Ramos (cell line): Measurements from ENCODE around the gene RAB6A.

ENCODE experiments used
- in situ Hi-C: fragments of 300-500 bp; cut with MboI; formaldehyde crosslinking; loops from one replicate; pipeline ENCODE4 v1.14.3; 2022; ENCODE audit warnings: low sequenced_read_pairs; ENCODE audit not compliant: unreplicated experiment

RAB6A gene

DNA sequence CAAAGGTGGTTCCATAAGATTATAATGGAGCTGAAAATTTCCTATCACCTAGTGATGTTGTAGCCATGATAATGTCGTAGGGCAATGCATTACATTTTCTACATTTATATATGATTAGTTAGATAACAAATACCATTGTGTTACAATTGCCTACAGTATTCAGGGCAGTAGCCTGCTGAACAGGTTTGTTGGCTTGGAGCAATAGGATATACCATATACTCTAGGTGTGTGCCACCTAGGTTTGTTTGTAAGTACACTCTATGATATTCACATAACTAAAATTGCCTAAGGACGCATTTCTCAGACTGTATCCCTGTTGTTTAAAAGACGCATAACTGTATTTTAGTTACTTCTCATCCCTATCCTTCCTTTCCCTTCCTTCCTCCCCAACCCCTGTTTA, 100.9 kb downstream of the RAB6A start:
- in situ Hi-C loops, result loop anchor here (10.0 kb wide), 1 partner anchor 315 kb away; no protein-coding TSS in a partner anchor

DNA sequence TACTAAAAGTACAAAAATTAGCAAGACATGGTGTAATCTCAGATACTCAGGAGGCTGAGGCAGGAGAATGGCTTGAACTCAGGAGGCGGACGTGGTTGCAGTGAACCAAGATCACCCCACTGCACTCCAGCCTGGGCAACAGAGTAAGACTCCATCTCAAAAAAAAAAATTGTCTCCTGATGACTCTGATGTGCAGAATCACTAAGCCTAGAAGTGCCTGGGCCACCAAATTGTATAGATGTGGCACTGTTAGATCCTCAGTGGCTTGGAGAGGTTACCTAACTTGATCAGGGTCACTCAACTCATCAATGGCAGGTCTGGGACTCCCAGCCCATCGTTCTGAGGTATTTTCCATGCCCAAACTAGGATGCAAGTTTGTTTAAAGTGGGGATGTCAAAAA, 103.9 kb downstream of the RAB6A start:
- in situ Hi-C loops, result loop anchor here (10.0 kb wide), 1 partner anchor 312 kb away; no protein-coding TSS in a partner anchor

DNA sequence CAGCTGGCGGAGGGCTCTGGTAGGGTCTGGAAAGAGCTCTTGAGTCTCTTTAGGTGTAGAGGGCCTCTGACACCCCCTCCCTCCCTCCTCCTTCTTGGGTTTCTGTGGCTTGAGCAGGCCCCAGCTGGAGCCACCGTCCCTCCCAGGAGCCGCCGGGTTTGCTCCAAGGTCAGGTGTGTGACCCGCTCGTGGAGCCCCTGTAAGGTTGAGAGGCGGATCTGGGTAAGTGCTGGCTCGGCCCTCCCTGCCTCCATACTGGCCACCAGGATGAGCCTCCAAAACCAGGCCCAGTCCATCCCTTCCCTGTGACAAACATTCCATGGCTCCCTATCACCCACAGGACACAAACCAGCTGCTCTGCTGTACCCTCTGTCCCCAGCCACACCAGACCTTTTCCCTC, 105.2 kb downstream of the RAB6A start:
- in situ Hi-C loops, result loop anchor here (10.0 kb wide), 1 partner anchor 311 kb away; no protein-coding TSS in a partner anchor

GRCh38 chr11:73654482-73655021, 106.3 kb downstream of the RAB6A start:
- in situ Hi-C loops, result loop anchor here (10.0 kb wide), 1 partner anchor 310 kb away; no protein-coding TSS in a partner anchor

DNA sequence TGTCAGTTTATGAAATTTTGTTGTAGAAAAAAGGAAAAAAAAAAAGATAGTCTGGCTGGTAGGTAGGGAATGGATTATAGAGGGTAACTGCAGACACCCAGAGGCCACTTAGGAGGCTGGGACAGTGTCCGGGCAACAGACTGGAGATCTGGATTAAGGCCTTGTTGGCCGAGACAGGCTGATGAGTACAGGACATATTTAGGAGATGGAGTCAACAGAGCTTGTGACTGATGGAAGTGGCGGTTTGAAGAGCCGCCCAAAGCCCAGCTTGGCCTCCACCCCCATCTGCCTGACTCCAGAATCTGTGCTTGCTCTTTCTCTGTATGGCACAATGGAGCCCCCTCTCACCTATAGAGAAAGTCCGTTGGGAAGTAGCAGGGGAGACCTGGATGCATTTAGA, 106.9 kb downstream of the RAB6A start:
- in situ Hi-C loops, result loop anchor here (10.0 kb wide), 1 partner anchor 309 kb away; no protein-coding TSS in a partner anchor

DNA sequence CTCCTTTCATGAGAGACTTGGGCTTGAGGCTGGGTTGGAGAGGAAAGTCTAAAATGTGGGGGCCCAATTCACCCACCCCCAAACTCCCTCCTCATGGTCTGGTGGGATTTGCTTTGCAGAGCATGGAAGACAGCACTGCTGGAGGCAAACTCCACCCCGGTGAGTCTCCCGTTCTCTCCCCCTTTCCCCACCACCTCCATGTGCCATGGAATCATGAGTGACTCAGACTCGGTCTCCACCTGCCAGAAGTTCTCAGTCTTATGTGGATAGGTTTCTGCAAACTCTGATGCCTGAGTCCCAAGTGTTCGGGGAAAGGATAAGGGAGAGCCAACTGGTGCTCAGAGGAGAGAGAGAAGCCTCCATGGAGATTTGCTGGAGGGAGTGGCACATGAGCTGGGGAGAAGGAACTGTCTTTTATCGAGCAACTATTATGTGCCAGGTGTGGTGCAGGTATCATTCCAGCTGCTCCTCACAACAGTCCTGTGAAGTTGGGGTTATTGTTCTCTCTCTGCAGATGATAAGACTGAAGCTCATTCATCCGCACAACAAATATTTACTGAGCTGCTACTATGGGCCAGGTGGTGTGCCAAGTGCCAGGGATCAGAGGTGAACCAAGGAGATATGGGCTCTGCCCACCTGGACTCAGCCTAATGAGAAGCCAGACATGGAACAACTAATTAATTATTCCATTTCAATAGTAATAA, 107.9 kb downstream of the RAB6A start:
- in situ Hi-C loops, result loop anchor here (10.0 kb wide), 1 partner anchor 308 kb away; no protein-coding TSS in a partner anchor

GRCh38 chr11:73652046-73652730, 108.7 kb downstream of the RAB6A start:
- in situ Hi-C loops, result loop anchor here (10.0 kb wide), 1 partner anchor 307 kb away; no protein-coding TSS in a partner anchor

GRCh38 chr11:73651661-73652045, 109.2 kb downstream of the RAB6A start:
- in situ Hi-C loops, result loop anchor here (10.0 kb wide), 1 partner anchor 307 kb away; no protein-coding TSS in a partner anchor

- in situ Hi-C loops, result loop anchor here (10.0 kb wide), 1 partner anchor 306 kb away; no protein-coding TSS in a partner anchor
Observed at GRCh38 chr11:73651252-73651651, 109.6 kb downstream of the RAB6A start.

- in situ Hi-C loops, result loop anchor here (10.0 kb wide), 1 partner anchor 306 kb away; no protein-coding TSS in a partner anchor
Observed at GRCh38 chr11:73650400-73650799, 110.5 kb downstream of the RAB6A start.

- in situ Hi-C loops, result no loop called here
Observed at GRCh38 chr11:73649206-73649605, 111.7 kb downstream of the RAB6A start.

GRCh38 chr11:73648571-73649046, 112.3 kb downstream of the RAB6A start:
- in situ Hi-C loops, result no loop called here

DNA sequence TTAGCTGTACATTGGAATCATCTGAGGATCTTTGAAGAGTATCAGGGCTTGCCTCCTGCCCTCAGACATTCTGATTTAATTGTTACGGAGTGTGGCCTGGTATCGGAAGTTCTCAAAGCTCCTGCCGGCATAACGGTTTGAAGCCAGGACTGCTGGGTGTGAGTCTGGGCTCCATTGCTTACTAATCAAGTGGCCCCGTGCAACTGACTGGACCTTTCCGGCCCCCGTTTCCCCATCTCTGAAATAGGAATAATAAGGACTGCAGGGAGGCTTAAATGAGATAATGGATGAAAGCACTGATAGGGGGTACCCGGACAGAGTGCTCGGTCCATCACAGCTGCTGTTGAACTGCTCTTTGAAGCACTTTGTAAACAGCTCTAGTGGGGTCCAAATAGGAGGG, 112.8 kb downstream of the RAB6A start:
- in situ Hi-C loops, result no loop called here

DNA sequence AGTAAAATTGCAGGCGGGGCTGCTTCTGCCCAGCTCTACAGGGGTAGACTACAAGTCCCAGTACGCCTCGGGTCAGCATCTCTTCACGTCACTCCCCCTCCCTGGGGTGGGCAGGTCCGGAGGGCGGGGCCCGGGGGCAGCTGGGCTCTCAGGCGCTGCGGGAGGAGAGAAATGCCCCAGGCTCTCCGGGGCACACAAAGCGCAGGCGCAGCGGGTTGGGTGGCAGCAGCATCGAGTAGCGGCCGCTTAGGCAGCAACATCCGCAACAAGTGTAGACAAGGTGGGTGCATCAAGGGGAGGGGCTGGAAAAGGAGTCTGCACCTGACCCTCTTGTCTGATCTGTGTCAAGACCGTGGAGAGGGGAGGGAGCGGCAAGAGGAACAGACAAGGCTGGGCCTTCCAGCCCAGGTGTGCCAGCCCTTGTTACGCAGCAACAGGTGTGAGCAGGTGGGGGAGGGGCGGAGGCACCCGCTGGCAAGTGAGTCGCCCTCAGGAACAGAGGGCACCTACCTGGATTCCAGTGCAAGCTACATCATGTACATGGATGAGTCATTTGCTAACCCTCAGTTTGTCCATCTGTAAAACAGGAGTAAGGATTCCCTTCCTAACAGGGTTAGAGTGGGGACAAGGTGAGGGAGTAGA, 113.3 kb downstream of the RAB6A start:
- in situ Hi-C loops, result no loop called here

DNA sequence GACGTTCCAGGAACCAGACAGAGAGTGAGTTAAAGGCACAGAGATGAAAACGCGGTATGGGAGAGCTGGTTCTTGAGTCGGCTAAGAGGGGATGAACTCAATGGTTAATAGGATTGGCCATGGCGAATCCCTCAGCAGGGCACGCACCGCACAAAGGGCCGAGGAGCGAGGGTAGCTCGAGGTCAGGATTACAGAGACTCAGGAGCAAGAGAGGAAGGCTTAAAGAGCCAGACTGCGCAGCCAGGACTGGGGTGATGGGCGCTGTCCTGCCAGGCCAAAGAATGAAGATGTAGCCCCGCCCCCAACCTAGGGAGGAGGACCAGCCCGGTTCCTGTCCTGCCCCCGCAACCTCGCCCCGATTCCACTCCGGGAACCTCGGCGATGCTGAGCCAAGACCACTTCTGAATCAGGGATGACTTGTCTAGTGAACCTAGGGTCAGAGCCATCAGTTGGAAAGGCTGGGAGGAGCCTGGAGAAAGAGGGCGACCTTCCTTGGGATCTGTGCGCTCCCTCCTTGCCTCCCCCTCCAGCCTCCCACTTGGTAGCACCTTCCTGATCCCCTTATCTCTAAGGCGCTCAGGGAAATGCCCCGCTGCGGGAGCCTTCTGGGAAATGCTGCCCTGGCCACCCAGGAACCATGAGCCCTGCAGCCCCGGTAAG, 114.8 kb downstream of the RAB6A start, which contains the start of gene PLEKHB1:
Gene PLEKHB1, plus strand, starts transcription at position 610 of the 660 bp plus-strand sequence. Its CDS starts 28 bp downstream, at position 638.
- in situ Hi-C loops, result no loop called here

- in situ Hi-C loops, result no loop called here
Observed at GRCh38 chr11:73645121-73645969, 115.5 kb downstream of the RAB6A start.

DNA sequence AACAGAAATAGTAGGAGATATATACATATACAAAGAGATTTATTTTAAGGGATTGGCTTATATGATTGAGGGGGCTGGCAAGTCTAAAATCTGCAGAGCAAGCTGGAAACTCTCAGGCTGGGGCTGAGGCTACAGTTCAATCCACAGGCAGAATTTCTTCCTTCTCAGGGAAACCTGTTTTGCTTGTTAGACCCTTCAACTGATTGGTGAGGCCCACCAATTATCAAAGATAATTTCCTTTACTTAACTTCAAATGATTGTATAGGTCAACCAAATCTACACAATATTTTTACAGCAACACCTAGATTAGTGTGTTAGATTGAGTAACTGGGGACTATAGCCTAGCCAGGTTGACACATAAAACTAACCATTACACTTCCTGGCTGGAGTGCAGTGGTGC, 119.2 kb downstream of the RAB6A start:
- in situ Hi-C loops, result no loop called here

- in situ Hi-C loops, result no loop called here
Observed at GRCh38 chr11:73640592-73640991, 120.3 kb downstream of the RAB6A start.

GRCh38 chr11:73637012-73637411, 123.9 kb downstream of the RAB6A start:
- in situ Hi-C loops, result no loop called here
